G401 (cell line): Measurements from ENCODE around the gene LAGE3. TPM values are rescaled to one million over a fixed set of nuclear protein-coding genes. Genes with fewer than 3 reads are reported as not detected.

Experiments
- total RNA-seq: library from RNA; depleted of rRNA; stranded (reverse); fragments of >200 nt; shearing (Covaris generic); gene quantifications from 2 replicates; pipeline ENCODE4 v1.2.3, GENCODE V29; 2014; rRNA removed

LAGE3 gene
- total RNA-seq, 1 experiment from 2014 or later = 79.9 TPM

Other genes starting within 250 kb of the LAGE3 start
- not detected in 2 replicates for gene OPN1MW3, start 221.7 kb downstream of the LAGE3 start, total RNA-seq
- gene TEX28, start 184.2 kb downstream of the LAGE3 start, total RNA-seq = not detected in 2 replicates
- not detected in 2 replicates for gene TKTL1, start 183.5 kb downstream of the LAGE3 start, total RNA-seq
- gene FLNA, start 104.6 kb downstream of the LAGE3 start, total RNA-seq = 811 and 832 TPM in 2 replicates
- 49.8 and 72.5 TPM in 2 replicates for gene EMD, start 100.0 kb downstream of the LAGE3 start, total RNA-seq
- 2,883 and 3,419 TPM in 2 replicates for gene RPL10, start 80.9 kb downstream of the LAGE3 start, total RNA-seq
- gene DNASE1L1, start 70.0 kb downstream of the LAGE3 start, total RNA-seq = 20.5 and 41.3 TPM in 2 replicates
- gene TAFAZZIN, start 67.7 kb downstream of the LAGE3 start, total RNA-seq = 16.9 and 39.4 TPM in 2 replicates
- 48.9 and 60.6 TPM in 2 replicates for gene ATP6AP1, start 50.6 kb downstream of the LAGE3 start, total RNA-seq
- 51.4 and 57.6 TPM in 2 replicates for gene GDI1, start 42.1 kb downstream of the LAGE3 start, total RNA-seq
- 56.1 and 63.4 TPM in 2 replicates for gene FAM50A, start 35.1 kb downstream of the LAGE3 start, total RNA-seq
- gene PLXNA3, start 21.0 kb downstream of the LAGE3 start, total RNA-seq = 3.6 and 6.0 TPM in 2 replicates
- 48.2 and 58.1 TPM in 2 replicates for gene UBL4A, start 7.3 kb upstream of the LAGE3 start, total RNA-seq
- gene SLC10A3, start 11.3 kb upstream of the LAGE3 start, total RNA-seq = 12.6 and 24.0 TPM in 2 replicates
- 47.5 and 47.8 TPM in 2 replicates for gene FAM3A, start 37.0 kb upstream of the LAGE3 start, total RNA-seq
- gene G6PD, start 67.6 kb upstream of the LAGE3 start, total RNA-seq = 32.0 and 32.9 TPM in 2 replicates
- gene IKBKG, start 68.3 kb upstream of the LAGE3 start, total RNA-seq = 12.0 and 13.2 TPM in 2 replicates
- not detected in 2 replicates for gene CTAG1A, start 105.9 kb upstream of the LAGE3 start, total RNA-seq
- not detected in 2 replicates for gene CTAG1B, start 140.0 kb upstream of the LAGE3 start, total RNA-seq
- not detected in 2 replicates for gene CTAG2, start 174.3 kb upstream of the LAGE3 start, total RNA-seq